Measurements from ENCODE around the gene CDK14.

The CDK14 gene

GRCh38 chr7:91069146-91069545 lies 473.0 kb downstream of the CDK14 start:
- no peak for DNase-seq

- DNase-seq: no peak
Measured at GRCh38 chr7:91079487-91079886, 483.4 kb downstream of the CDK14 start.

GRCh38 chr7:91080351-91080750 lies 484.2 kb downstream of the CDK14 start:
- no peak for DNase-seq

DNA sequence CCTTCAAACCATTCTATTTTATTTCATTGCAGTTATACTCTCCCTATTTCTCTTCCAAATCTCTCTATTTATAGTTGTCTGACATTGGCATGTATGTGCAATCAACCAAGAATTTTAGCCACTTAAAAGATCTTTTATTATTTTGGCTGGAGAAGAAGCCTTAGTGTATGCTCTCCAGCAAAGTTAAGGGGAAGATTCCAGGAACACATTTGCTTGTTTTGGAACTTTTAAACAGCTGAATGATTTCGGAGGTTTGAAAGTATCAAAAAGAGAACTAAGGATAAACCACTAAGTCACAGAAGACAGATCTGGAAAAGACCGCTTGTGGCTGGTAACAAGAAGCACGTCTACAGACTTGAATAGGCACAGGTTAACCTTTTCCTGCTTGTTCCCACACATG lies 485.9 kb downstream of the CDK14 start:
- DNase-seq: peak in 1 of 2 experiments; percentile 2

- peak in 1 of 2 experiments; percentile 36 for DNase-seq
Measured at GRCh38 chr7:91082852-91083495, 486.9 kb downstream of the CDK14 start.

DNA sequence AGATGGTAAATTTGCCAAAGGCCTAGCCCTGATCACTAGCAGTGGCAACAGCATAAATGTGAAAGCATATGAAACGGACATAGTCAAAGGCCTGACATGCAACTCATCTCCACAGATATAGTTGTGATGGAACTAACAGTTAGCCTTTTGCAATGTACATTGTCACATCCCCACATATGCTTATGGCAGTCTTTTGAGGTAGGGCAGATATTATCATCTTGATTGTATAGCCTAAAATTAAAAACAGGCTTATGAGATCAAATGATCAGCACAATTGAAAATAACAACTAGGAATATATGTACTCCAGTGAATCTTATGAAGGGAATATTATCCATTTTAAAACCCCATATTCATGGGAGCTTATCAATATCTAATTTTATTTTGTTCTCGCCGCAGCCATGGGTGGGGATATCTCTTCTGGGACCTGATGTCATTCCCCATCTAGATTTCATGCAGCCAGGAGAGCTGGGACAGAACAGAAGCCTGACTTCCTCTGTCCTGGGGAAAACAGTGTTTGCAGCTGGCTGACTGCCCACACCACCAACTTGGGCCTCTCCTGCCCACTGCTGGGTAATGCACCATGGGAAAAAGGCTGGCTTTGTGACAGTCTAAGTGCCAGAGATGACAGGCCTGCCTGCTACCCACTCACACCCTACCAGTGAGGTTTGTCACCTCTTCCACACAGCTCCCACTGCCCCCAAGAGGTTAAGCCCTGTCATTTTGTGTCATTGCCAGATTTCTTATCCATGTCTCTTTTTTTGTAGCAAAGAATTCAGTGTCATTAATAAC lies 487.9 kb downstream of the CDK14 start:
- DNase-seq: peak in 1 of 2 experiments; percentile 54

DNA sequence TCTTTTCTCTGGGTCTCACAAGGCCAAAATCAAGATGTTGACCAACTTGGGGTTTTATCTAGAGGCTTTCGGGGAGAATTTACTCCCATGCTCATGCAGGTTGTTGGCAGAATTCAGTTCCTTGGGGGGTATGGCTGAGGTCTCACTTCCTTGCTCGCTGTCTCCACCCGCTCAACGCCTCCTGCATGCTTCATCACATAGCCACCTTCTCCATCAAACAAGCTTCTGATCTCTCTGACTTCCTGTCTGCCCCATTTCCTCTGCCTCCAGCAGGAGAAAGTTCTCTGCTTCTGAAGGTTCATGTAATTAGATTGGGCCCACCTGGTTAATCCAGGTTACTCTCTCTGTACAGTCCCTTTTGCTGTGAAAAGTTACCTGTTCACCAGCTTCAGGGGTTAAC lies 489.1 kb downstream of the CDK14 start:
- DNase-seq: no peak

DNA sequence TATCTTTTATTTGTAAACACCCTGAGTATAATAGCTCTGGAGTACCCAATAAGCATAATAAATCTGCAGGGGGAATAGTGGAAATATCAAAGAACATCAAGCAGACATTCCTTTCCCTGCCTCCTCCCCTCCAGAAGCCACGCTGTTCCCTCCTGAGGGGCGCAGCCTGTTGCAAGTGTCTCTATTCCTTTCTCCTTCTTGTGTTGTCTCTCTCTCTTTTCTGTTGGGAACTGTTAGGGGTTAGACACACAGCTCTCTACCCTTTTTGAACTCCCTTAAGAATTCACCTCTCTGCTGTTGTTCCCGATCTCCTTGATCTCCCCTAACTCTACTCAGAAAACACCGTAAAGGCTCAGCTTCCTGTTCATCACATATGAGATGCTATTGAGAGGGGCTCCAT lies 490.1 kb downstream of the CDK14 start:
- DNase-seq: no peak

DNA sequence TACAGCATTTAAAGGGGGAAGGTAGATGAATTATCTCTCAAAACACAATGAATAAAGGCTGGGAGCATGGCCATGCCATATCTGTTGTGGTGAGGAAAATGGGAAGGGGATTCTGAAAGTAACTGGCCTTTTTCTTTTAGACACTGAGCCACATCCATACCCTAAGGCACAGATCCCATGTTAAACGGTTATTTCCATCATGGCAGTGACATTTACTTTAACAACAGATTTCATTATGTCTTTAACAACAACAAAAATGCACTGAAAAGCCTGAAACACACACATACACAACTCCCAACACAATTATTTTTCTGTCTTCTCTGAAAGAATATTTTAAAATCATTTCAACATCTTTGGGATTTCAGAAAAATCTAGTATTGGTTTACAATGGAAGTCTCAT lies 492.0 kb downstream of the CDK14 start:
- no peak for DNase-seq

DNA sequence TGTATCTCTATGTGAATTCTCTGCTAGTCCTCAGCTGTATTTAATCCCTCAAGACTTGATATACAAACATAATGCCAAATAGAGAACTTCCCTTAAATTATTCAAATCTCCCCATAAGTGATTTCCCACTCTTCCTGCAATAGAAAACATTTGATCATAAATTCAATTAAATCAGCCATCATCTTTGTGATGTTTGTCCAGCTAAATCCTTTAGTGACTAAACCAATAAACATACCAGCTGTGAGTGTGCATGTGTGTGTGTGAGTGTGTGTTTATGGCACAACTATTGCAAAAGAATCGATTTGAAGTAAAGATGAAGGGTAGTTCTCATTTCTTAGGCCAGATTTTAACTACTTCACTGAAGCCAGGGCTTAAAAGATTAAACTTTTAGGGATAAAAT lies 492.6 kb downstream of the CDK14 start:
- no peak for DNase-seq

GRCh38 chr7:91089382-91089963 lies 493.4 kb downstream of the CDK14 start:
- DNase-seq: peak; percentile 23 to 39

DNA sequence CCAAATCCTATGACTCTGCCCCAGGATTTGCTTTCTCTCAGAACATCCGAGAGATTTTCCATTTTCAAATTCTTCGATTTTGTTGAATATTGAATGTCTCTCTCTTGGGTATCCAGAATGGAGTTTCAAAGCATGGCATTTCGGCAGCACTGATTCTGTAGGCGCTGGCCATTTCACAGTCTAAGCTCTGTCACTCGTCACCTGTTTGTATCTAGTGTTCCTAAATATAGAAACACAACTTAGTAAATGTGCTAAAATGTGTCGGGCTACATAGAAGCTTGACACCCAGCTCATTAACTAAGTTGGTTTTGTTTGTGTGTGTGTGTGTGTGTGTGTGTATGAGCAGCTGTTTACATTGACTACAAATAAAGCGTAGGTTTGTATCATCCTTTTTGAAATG lies 494.6 kb downstream of the CDK14 start:
- no peak for DNase-seq

GRCh38 chr7:91091631-91092030 lies 495.5 kb downstream of the CDK14 start:
- DNase-seq: no peak

DNA sequence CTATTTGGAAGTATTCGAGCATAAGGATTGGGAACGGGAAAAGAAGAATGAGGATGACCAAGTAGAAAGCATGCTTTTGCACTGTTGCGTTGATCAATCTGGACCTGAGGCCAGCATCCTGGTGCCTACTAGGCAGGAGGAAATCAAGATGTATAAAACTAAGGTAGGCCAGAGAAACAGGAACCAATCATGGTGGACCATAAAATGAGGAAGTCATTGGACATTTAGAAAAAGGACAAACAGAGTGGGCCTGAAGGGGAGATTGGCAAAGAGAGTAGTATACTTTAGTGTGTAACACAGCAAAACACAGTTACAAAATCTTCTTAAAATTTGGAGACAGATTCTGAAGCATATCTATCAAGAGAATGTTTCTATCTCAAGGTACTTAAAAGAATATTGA lies 497.1 kb downstream of the CDK14 start:
- DNase-seq: no peak

DNA sequence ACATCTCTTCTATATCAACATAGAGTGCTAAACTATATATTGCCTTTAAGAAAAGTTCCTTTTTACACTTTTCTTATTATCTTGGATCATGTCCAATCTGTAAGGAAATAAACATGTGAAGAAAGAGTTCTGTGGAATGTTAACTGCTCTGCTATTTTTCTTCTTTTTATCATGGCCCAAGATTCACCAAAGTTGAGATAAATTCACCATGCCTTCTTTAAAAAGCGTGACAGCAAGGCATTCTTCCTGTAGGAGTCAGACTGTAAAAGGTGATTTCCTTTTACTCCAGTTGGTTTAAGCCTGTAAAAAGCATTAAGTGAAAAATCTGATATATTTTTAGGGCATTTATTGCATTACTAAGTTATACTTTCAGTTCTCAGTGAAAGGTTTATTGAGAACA lies 502.4 kb downstream of the CDK14 start:
- no peak for DNase-seq

GRCh38 chr7:91103363-91103762 lies 507.2 kb downstream of the CDK14 start:
- no peak for DNase-seq

DNA sequence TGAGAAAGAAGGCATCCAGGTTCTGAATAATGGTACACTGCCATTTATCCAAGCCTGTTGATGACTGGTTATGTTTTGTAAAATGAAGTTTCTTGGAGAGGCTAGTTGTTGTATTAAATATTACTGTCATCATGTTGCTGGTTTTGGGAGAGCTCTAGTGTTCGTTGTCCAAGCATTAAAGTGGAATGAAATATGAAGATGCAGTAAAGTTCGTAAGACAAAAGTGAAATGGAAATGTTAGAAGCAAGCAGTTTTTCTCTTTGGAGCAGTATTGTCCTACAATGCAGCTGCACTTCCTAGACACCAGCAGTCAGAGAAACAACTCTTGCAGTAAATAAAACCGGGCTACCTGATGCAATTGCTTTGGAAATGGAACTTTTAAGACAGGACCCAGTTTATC lies 511.3 kb downstream of the CDK14 start:
- DNase-seq: no peak

- DNase-seq: no peak
Measured at GRCh38 chr7:91109200-91109599, 513.1 kb downstream of the CDK14 start.

DNA sequence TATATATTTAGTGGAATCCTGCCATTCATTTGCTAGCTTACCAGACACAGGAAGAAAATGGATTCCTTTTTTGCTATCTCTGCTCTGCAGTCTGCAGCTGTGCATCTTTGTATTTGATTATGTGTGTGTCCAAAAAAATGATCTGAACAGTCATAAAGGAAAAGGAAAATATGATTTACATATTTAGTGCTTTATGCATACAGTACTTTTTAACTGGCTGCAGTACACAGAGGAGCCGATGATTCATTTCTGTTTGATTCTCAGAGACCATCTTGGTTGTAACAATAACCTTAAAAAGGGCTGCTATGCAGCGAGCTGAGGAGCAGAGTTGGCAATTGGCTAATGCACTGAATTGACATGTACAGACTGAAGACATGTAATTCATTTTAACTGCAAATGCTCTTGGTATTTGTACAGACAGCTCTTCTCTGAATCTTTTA lies 516.8 kb downstream of the CDK14 start:
- no peak for DNase-seq

- no peak for DNase-seq
Measured at GRCh38 chr7:91114232-91114631, 518.1 kb downstream of the CDK14 start.

GRCh38 chr7:91126762-91127161 lies 530.6 kb downstream of the CDK14 start:
- DNase-seq: no peak

DNA sequence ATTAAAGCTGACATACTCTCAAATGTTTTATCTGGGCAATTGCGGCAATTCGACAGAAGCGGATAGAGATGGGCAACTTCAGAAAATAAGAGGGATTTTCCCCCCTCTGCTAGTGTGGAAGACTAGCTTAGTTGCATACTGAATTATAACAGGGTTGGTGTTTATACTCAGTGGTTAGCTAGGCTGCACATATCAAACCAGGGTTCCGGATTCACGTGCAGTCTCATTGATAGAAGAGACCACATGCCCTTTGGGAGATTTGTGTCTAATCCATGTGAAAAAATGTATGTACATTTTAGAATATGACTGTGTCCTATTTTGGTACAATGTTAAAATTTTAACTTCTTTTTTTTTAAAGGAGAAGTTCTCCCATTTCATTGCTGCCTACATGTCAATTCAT lies 531.2 kb downstream of the CDK14 start:
- no peak for DNase-seq

DNA sequence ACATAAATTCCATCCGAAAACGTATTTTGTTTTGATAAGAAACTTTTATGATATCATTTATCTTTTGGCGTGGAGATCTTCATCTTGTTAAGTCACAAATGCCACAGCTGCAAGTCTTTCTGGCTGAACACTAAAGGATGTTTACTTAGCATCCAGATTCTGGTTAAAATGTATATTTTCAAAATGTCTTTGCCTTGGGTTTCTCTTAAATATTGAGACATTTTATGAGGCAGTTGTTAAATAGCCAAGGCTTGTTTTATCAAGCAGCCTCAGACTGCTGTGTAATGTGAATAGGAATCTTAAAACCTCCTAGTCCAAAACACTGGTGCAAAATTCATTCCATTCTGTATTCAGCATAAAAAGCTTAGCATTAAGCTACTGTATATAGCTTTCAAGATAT lies 531.8 kb downstream of the CDK14 start:
- no peak for DNase-seq

GRCh38 chr7:91128683-91129348 lies 532.7 kb downstream of the CDK14 start:
- no peak for DNase-seq

Data from NCI-H446 (cell line).